Neural progenitor cell (in vitro differentiated cells): ENCODE data around the gene TMBIM1.

Experiments
- EZH2 ChIP-seq: fragments of 200-600 bp; sonication (generic); IDR thresholded peaks from 2 replicates; pipeline ENCODE4 v1.6.1; 2017; ENCODE audit warnings: antibody characterized with exemption, mild to moderate bottlenecking, moderate library complexity
- EZH2phosphoT487 ChIP-seq: fragments of 200-600 bp; sonication (generic); IDR thresholded peaks from 2 replicates; pipeline ENCODE4 v1.6.1; 2017; ENCODE audit warnings: antibody characterized with exemption
- TF ChIP-seq, protein P1 (sequence below): fragments of 200-600 bp; sonication (generic); IDR thresholded peaks from 2 replicates; pipeline ENCODE4 v1.5.1; 2017; ENCODE audit warnings: antibody characterized with exemption, mild to moderate bottlenecking

DNA sequence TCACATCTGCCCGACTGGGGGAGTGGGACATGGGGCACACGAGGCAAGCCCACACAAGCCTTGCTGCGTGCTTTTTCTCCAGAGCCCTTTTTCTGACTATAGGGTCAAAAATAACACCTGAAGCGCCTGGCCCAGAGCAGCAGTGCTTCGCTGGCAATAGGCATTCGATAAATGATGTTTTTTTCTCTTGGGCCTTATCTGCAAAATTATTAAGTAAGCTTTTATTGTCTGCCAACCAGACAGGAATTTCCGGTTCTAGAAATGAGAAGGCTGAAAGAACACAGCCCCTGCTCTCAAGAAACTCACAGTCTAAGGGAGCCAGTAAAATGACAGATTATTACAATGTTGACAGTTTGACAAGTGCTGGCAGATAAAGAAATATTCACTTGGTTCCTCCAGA, 2.7 kb upstream of the TMBIM1 start:
- TF ChIP-seq, protein P1, sequence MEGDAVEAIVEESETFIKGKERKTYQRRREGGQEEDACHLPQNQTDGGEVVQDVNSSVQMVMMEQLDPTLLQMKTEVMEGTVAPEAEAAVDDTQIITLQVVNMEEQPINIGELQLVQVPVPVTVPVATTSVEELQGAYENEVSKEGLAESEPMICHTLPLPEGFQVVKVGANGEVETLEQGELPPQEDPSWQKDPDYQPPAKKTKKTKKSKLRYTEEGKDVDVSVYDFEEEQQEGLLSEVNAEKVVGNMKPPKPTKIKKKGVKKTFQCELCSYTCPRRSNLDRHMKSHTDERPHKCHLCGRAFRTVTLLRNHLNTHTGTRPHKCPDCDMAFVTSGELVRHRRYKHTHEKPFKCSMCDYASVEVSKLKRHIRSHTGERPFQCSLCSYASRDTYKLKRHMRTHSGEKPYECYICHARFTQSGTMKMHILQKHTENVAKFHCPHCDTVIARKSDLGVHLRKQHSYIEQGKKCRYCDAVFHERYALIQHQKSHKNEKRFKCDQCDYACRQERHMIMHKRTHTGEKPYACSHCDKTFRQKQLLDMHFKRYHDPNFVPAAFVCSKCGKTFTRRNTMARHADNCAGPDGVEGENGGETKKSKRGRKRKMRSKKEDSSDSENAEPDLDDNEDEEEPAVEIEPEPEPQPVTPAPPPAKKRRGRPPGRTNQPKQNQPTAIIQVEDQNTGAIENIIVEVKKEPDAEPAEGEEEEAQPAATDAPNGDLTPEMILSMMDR, result no peak
- TF ChIP-seq EZH2phosphoT487 (no peak), EZH2 (no peak)
